Measurements from ENCODE around the gene TEX50. TPM values are rescaled to one million over a fixed set of nuclear protein-coding genes. Genes with fewer than 3 reads are reported as not detected.
"Not testable (repeated sequence)": the region's sequence is repeated elsewhere in the genome, so short reads cannot be mapped to it uniquely, and the experiment has no call there.

TEX50 gene, protein sequence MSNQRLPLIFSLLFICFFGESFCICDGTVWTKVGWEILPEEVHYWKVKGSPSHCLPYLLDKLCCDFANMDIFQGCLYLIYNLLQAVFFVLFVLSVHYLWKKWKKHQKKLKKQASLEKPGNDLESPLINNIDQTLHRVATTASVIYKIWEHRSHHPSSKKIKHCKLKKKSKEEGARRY
- not detected for total RNA-seq

DNA sequence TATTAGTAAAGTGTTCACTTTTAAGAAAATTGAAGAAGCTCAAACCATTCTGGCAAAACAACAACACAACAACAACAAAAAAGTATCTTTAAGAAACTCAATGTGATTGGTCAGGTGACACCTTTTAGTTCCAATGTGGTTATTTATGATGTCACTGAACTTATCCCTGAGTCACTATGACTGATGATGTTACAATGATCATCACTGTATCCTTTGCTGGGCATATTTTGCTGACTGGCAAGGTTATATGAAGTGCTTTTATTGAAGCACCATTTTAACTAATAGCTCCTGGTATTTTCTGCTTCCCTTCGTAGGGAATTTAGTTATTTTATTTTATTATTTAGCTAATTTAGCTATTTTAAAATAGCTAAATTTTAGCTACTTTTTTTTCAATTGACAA lies at the start of gene TEX50:
Gene TEX50 (plus strand): TSS at position 223 of the 400 bp plus-strand sequence. CDS start 184 bp downstream, outside the sequence.
- Mint-ChIP-seq H3K27ac (no peak within 1 kb of the TSS), H3K9me3 (peaks cover 11% of the 10 kb centered on the region), H3K36me3 (no peaks in the 10 kb centered on the region), H3K27me3 (peaks cover 3% of the 10 kb centered on the region), H3K4me1 (no peaks in the 10 kb centered on the region), H3K4me3 (no peak within 1 kb of the TSS)
- no peak for DNase-seq

DNA sequence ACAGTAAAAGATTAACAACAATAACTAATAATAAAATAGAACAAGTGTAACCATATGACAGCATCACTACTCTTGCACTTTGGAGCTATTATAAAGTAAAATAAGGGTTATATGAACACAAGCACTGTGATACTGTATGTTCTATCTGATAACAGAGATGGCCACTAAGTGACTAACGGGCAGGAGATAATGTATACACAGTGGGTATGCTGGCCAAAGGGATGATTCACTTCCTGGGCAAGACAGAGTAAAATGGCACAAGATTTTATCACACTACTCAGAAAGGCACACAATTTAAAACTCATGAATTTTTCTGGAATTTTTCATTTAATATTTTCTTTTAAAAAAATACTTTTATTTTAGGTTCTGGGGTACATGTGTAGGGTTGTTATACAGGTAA lies 44.6 kb upstream of the TEX50 start:
- no peak for DNase-seq
- H3K9me3 Mint-ChIP-seq: no peaks in the 10 kb centered on the region
- no peaks in the 10 kb centered on the region for H3K4me1 Mint-ChIP-seq
- no peak overlapping the region for H3K4me3 Mint-ChIP-seq
- no peaks in the 10 kb centered on the region for H3K27me3 Mint-ChIP-seq
- no peaks in the 10 kb centered on the region for H3K36me3 Mint-ChIP-seq
- no peak overlapping the region for H3K27ac Mint-ChIP-seq

DNA sequence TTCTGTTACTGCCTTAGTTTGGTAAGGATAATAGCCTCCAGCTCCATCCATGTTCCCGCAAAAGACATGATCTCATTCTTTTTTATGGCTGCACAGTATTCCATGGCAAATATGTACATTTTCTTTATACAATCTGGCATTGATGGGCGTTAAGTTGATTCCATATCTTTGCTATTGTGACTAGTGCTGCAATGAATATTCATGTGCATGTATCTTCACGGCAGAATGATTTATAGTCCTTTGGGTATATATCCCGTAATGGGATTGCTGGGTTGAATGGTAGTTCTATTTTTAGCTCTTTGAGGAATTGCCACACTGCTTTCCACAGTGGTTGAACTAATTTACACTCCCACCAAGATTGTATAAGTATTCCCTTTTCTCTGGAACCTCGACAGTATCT lies 44.0 kb upstream of the TEX50 start:
- not testable (repeated sequence) for H3K4me1 Mint-ChIP-seq, H3K27ac Mint-ChIP-seq, H3K27me3 Mint-ChIP-seq, H3K36me3 Mint-ChIP-seq, H3K9me3 Mint-ChIP-seq, DNase-seq, H3K4me3 Mint-ChIP-seq

GRCh38 chr1:173596097-173596825 lies 38.9 kb upstream of the TEX50 start:
- no peak overlapping the region for H3K4me3 Mint-ChIP-seq
- no peaks in the 10 kb centered on the region for H3K9me3 Mint-ChIP-seq
- no peaks in the 10 kb centered on the region for H3K36me3 Mint-ChIP-seq
- no peak for DNase-seq
- H3K27ac Mint-ChIP-seq: no peak overlapping the region
- H3K4me1 Mint-ChIP-seq: no peaks in the 10 kb centered on the region
- no peaks in the 10 kb centered on the region for H3K27me3 Mint-ChIP-seq

GRCh38 chr1:173601588-173601987 lies 33.5 kb upstream of the TEX50 start:
- Mint-ChIP-seq H3K4me3 (no peak overlapping the region), H3K27me3 (no peaks in the 10 kb centered on the region), H3K9me3 (no peaks in the 10 kb centered on the region), H3K36me3 (no peaks in the 10 kb centered on the region), H3K4me1 (peaks cover 2% of the 10 kb centered on the region), H3K27ac (no peak overlapping the region)
- no peak for DNase-seq

DNA sequence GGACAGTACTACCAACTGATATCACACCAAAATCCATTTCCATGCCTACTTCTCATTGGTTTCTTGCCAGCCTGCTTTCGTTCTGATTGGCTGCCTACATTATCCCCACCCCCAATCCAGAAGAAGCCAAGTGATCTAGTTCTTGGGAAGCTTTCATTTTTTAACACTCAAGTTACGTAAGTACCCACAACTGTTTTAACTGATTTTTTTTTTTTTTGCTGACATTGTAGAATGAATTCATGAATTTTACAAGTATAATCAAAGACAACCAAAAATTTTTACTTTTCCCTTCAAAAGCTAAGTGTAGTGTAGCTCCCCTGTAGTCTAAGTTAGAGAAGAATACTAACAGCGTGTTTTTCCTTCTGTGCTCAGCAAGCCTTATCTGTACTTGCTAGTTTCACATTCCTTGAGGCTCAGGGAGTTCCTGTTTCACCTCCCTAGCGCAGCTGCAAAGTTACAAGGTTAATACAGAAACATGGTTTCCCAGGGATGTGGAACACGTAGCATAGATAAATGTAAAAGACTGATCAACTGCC lies 32.0 kb upstream of the TEX50 start, which contains the start of gene SLC9C2:
Gene SLC9C2 (minus strand): TSS at position 17 of the 536 bp plus-strand sequence. CDS start 1,296 bp downstream, outside the sequence.
- Mint-ChIP-seq H3K9me3 (no peaks in the 10 kb centered on the region), H3K4me1 (peaks cover 2% of the 10 kb centered on the region), H3K4me3 (no peak within 1 kb of the TSS), H3K27ac (no peak within 1 kb of the TSS), H3K27me3 (no peaks in the 10 kb centered on the region), H3K36me3 (no peaks in the 10 kb centered on the region)
- no peak for DNase-seq

GRCh38 chr1:173608503-173609216 lies 26.5 kb upstream of the TEX50 start:
- Mint-ChIP-seq H3K36me3 (peaks cover 2% of the 10 kb centered on the region), H3K27me3 (no peaks in the 10 kb centered on the region), H3K27ac (no peak overlapping the region), H3K4me1 (no peaks in the 10 kb centered on the region), H3K9me3 (no peaks in the 10 kb centered on the region), H3K4me3 (no peak overlapping the region)
- no peak for DNase-seq

DNA sequence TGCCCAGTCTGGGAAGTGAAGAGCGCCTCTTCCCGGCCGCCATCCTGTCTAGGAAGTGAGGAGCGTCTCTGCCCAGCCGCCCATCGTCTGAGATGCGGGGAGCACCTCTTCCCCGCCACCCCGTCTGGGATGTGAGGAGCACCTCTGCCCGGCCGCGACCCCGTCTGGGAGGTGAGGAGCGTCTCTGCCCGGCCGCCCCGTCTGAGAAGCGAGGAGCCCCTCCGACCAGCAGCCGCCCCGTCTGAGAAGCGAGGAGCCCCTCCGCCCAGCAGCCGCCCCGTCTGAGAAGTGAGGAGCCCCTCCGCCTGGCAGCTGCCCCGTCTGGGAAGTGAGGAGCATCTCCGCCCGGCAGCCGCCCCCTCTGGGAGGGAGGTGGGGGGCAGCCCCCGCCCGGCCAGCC lies 22.1 kb upstream of the TEX50 start:
- H3K4me3 Mint-ChIP-seq, DNase-seq, H3K4me1 Mint-ChIP-seq, H3K9me3 Mint-ChIP-seq, H3K36me3 Mint-ChIP-seq, H3K27ac Mint-ChIP-seq, H3K27me3 Mint-ChIP-seq: not testable (repeated sequence)

- H3K36me3 Mint-ChIP-seq: peaks cover 10% of the 10 kb centered on the region
- H3K27ac Mint-ChIP-seq: no peak overlapping the region
- H3K4me3 Mint-ChIP-seq: no peak overlapping the region
- no peak for DNase-seq
- no peaks in the 10 kb centered on the region for H3K4me1 Mint-ChIP-seq
- H3K27me3 Mint-ChIP-seq: no peaks in the 10 kb centered on the region
- H3K9me3 Mint-ChIP-seq: peaks cover 22% of the 10 kb centered on the region
Measured at GRCh38 chr1:173616859-173617258, 18.3 kb upstream of the TEX50 start.

GRCh38 chr1:173627269-173627668 lies 7.9 kb upstream of the TEX50 start:
- Mint-ChIP-seq H3K27me3 (no peaks in the 10 kb centered on the region), H3K4me1 (no peaks in the 10 kb centered on the region), H3K4me3 (no peak overlapping the region), H3K9me3 (peaks cover 2% of the 10 kb centered on the region), H3K36me3 (no peaks in the 10 kb centered on the region), H3K27ac (no peak overlapping the region)
- no peak for DNase-seq

- no peak for DNase-seq
- Mint-ChIP-seq H3K27me3 (no peaks in the 10 kb centered on the region), H3K27ac (no peak overlapping the region), H3K4me1 (no peaks in the 10 kb centered on the region), H3K36me3 (no peaks in the 10 kb centered on the region), H3K4me3 (no peak overlapping the region), H3K9me3 (no peaks in the 10 kb centered on the region)
Measured at GRCh38 chr1:173628888-173629287, 6.2 kb upstream of the TEX50 start.

GRCh38 chr1:173637236-173638042 lies 2.3 kb downstream of the TEX50 start:
- H3K27me3 Mint-ChIP-seq, H3K4me1 Mint-ChIP-seq, H3K4me3 Mint-ChIP-seq, DNase-seq, H3K27ac Mint-ChIP-seq, H3K36me3 Mint-ChIP-seq: not testable (repeated sequence)
- H3K9me3 Mint-ChIP-seq: peaks cover 11% of the 10 kb centered on the region

DNA sequence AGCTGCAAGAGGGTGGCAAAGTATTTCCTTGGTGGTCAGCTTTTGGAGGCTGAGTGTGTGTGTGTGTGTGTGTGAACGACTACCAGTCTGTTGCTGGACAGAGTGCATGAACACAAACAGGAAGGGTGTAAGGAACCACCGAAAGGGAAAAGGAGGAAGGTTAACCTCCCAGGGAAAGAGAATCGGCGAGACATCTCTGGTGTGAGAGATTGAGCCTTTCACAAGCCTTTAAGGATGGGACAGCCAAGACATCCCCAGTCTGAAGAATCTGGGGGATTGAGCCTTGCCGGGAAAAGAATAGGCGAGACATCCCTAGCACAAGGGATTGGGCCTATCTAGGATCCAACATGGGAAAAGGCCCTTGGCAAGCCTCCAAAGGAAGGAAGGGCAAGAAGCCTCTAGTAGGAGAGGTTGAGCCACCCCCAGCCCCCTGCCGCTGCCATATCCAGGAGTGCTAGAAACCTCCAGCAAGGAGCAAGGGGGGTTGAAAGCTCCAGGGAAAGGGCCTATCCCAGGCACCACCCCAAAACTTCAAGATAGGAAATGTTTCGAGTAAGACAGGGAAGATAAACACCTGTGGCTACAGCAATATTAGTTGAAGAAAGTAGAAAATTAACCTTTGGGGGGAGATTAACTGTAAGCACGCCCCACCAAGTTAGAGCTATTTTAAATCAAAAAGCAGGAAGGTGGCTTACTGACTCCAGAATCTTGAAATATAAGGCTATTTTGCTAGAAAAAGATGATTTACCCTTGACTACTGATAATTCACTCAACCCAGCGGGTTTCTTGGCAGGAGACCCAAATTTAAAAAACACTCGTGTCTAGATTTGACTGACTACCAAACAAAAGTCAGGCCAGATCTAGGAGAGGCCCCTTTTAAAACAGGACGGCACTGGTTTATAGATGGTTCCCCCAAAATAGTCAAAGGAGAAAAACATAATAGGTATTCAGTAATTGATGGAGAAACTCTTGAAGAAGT lies 3.2 kb downstream of the TEX50 start:
- Mint-ChIP-seq H3K9me3 (peaks cover 11% of the 10 kb centered on the region), H3K4me3 (no peak overlapping the region), H3K4me1 (no peaks in the 10 kb centered on the region), H3K36me3 (peaks cover 1% of the 10 kb centered on the region), H3K27me3 (peaks cover 3% of the 10 kb centered on the region), H3K27ac (no peak overlapping the region)
- no peak for DNase-seq

DNA sequence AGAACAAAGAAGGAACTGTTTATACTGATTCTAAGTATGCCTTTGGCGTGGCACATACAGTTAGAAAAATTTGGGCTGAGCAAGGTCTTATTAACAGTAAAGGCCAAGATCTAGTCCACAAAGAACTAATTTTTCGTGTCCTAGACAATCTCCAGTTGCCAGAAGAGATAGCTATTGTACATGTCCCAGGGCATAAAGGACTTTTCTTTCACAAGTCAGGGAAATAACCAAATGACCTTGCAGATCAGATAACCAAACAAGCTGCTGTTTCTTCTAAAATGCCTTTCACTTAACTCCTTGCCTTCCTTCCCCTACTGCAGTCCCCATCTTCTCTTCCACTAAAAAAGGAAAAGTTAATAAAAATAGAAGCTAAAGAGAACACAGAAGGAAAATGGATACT lies 4.0 kb downstream of the TEX50 start:
- Mint-ChIP-seq H3K36me3 (peaks cover 1% of the 10 kb centered on the region), H3K27me3 (peaks cover 3% of the 10 kb centered on the region), H3K27ac (no peak overlapping the region), H3K9me3 (peaks cover 11% of the 10 kb centered on the region), H3K4me3 (no peak overlapping the region), H3K4me1 (no peaks in the 10 kb centered on the region)
- DNase-seq: no peak
